DLD1 (cell line): ENCODE data around the gene CREB5.

Experiments
- in situ Hi-C: cut with HindIII; loops from 2 replicates; pipeline ENCODE4 v1.10.0; 2017; ENCODE audit warnings: low sequenced_read_pairs

CREB5 gene

DNA sequence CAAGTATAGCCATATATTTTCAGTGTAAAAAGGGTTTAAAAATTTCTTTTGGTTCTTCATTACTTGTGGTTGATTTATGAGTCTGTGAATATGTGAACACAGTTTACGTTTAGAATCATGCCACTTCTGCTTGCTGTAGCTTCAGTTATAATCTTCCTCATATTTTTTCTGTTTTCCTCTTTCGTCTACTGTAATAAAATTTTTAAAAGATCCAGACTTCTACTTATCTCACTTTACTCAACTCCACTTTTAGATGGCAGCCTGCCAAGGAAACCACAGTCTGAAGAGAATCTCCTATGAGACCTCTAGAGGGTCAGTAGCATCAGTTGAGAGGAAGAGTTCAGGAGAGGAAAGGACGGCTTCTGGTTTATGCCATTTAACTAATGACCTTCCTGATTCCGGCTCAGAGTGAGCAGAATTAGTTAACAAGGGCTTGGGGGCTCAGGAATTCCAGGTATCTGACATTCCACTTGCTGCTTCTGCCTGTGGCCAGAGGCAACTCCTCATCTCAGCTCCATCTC is 21.4 kb downstream of the CREB5 start:
- in situ Hi-C loops, result no loop called here

DNA sequence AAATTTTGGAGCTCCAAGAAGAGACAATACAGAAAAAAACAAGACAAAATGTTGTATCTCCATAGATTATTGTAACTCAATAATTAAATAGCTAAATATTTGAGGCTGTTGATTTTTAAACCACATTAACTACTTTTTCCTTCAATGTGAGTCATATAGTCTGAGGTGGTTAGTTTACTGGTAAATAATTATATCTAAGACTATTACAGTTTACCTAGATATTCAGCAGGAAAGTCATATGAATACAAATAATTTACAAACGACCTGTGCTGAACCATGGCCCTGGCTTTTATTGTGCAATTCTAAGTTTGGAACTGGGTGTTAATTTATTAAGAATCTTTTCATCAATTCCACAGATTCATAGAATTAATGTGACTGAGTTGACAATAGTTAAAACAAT is 22.2 kb downstream of the CREB5 start:
- in situ Hi-C loops, result no loop called here

DNA sequence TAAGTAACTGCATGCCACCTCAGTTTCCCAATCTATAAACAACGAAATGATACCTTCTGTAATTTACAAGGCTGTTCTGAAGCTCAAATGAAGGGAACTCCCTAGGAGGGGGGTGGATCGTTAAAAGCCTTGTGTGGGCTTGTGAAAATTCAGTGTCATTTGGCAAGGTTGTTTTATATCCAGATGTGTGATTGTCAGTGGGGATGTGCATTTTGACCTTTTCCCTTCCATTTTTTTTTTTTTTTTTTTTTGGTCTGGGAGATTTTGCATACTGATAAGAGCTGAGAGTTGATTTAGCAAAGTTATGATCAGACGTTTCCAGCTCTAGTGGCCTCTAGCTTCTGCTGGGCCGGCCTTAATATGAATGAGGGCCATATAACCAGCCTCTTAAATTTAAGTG is 22.8 kb downstream of the CREB5 start:
- in situ Hi-C loops, result no loop called here

DNA sequence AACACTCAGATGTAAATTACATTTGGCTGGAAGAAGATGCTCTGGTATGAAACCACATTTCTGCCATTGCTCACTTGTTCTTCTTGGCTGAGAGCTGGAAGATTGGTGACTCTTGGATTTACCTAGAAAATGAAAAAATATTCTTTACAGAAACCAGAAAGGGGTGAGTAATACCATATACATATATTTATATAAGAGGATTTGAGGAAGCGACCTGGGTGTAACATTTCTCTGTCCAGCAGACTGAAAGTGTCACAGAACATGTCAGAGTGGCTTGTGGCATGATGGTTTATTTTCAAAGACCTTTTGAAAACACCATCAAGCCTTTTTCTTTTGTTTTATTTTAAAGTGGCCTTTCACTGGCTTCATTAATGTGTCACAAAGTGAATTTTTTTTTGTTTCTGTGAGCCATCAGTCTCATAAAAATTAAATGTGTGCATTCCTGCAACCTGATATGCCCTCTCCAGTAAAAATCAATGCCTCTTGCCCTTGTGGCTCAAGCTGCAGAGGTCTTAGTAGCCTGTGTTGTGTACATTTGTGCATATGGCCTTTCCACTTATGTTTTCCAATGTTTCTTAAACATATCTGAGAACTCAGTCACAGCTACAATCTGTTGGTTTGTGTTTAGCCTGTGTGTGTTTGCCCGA is 23.5 kb downstream of the CREB5 start:
- in situ Hi-C loops, result no loop called here

DNA sequence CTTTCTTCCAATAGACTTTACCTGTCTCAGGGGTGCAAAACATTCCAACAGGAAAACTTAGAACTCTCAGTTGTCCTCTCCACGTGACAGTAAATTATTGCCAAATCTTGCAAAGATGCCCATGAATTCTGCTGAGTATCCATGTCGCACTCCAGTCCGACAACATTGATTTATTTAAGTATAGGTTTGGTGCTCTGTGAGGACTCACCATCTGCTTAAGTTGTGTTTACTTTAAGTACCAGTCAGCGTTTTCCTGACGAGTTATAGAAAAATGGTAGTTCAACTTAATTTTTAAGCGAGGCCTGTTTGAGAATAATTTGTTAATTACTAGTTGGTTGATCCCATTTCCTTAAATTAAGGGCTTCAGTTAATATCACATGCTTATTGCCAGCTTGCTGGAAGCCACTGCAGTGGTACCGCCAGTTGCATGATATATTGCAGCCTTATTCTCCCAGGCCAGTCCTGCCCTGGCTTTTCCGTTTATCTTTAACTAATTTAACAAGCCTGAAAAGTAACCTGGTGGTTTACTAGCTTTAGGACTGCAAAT is 27.8 kb downstream of the CREB5 start:
- in situ Hi-C loops, result no loop called here

DNA sequence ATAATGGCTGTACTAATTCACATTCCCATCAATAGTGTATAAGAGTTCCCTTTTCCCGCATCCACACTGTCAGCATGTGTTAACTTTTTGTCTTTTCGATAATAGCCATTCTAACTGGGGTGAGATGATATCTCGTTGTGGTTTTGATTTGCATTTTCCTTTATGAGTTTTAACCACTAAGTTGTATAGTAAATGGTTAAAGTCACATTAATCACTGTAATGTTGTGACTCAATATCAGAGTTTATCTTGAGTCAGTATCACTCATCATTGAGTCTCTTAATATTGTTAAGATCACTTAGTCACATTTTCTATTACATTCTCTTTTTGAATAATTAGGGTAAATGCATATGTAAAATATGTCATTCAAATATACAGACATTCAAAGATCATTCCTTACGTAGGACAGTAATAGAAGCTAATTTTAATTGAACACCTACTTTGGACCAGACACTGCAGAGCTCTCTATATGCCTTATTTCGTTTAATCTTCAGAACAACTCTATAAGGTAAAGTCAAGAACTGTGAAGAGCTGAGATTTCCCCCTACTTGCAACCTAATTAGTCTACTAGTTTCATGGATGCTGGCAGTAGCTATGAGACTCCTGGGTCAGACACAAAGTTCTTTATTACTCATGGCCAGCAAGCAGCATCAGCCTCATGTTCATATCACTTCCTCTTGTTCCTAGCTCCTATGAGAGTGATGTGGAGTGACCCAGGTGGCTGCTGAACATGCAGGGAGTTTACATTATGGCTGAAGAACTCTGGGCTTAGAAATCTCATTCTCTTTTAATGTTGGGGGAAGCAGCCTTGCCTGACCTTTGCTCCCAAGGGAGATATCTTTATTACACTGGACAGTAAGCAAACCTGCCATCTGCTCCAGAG is 30.5 kb downstream of the CREB5 start:
- in situ Hi-C loops, result no loop called here

DNA sequence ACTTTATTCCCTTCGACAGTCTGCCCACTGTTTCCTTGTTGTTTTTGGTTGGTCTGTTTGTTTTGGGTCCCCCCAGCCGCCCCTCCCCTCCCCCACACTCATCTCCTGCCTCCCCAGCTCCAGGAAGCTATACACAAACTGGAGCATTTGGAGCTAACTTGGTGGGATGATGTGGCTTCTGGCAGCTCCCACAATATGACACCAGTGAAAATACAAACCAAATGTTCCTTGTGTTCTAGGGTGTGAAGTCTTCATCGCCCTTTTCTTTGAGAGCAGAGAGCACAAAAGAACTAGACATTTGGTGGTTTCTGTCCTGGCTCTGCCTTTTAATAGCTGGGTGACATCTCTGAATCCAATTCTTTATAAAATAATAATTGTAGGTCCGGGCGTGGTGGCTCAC is 33.8 kb downstream of the CREB5 start:
- in situ Hi-C loops, result no loop called here

DNA sequence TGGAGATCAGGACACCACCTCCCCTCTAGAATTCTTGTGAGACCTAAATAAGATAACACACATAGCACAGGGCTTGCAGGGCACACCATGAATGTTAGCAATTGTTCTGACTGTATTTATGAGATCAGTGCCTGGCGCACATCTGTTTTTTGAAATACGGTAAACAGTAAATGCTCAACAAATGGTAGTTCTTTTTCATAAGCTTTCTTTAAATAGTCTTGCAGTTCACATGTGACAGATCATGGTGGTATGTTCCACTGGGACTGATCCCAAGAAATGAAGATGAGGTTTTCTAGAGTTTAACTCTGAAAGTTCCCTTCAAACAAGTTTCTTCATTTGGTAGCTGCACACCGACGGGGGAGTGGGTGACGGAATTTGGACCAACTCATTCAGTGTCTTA is 34.8 kb downstream of the CREB5 start:
- in situ Hi-C loops, result no loop called here

DNA sequence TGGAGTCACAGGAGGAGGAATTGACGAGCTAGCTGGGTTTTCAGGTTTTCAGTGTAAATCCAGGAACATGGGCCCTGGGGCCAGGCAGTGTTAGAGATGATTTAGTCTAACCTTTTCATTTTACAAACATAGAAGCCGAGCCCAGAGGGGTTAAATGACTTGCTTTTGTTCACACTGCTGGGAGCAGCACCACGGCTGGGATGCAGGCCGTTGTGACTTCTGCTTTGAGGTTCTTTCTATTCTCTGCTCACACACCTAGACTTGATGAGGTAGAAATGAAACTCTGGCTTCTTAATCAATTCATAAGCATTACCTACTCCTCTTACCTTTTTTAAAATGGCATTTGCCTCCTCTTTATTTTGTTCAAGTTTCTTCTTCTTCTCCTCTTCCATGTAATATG is 36.4 kb downstream of the CREB5 start:
- in situ Hi-C loops, result no loop called here

DNA sequence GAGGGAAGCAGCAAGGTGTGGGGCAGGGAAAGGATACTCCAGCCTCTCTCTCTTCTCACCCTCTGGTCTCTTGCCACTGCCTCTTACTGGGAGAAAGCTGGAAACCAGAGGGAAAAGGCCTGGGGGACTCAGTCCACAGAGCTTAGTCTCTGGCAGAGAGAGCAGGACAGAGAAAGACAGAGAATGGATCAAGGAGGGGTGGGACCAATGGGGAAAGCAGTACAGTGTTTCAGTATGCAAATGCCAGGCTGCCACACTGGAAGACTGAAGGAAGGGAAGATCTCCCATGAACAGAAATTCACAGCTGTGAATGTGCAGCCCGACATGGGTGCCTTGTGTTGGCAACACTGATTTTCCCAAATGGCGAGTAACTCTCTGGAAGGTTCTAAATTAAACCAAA is 40.4 kb downstream of the CREB5 start:
- in situ Hi-C loops, result no loop called here

DNA sequence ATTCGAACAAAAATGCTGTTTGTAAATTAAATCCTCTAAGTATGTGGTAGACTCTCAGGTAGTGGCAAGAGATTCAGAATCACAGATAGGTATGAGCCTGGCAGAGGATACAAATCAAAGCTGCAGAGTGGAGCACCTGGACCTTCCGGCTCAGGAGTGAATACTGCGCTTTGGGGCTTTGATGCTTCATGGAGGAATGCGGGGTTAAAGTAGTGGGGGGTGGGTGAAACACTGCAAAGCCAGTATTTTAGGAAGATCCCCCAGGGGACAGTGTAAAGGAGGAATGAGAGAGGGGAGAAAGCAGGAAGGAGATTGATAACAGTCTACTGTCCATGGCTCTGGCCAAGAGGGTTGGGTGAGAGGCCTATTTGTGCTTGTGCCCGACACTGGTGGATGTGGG is 43.2 kb downstream of the CREB5 start:
- in situ Hi-C loops, result no loop called here

DNA sequence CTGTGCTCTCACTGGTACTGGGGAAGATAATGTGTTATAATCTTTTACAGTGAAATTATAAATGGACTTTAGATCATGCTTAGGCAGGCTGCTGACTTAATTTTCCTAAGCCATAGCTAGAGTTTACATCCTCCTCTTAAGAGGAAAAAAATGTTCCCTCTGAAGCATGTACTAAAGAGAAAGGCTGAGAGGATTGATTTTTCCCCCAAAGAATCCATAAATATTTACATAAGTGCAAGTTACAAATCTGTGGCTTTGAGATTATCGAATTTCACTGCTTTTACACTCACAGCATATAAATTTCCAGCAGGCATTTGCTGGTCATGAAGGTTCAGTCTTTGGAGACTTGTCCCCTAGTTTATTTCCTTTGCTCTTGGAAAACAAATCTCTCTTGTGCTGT is 43.7 kb downstream of the CREB5 start:
- in situ Hi-C loops, result no loop called here

DNA sequence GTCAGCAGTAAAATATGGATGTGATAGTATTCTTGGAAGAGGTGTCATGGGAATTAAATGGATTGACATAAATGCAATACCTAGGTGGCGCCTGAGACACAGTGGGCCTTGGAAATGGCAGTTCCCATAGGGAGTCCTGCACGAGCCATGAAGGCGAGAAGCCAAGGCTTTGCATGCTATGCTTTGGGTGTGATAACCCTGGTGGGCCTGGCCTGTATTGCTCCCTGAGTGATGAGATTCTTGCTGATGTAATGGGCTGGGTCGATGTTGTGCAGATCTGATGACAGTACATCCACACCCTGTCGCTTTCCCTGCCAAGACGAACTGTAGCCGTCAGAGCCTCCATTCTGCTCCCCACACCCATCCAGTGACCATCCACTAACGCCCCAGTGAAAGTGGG is 46.4 kb downstream of the CREB5 start:
- in situ Hi-C loops, result no loop called here

DNA sequence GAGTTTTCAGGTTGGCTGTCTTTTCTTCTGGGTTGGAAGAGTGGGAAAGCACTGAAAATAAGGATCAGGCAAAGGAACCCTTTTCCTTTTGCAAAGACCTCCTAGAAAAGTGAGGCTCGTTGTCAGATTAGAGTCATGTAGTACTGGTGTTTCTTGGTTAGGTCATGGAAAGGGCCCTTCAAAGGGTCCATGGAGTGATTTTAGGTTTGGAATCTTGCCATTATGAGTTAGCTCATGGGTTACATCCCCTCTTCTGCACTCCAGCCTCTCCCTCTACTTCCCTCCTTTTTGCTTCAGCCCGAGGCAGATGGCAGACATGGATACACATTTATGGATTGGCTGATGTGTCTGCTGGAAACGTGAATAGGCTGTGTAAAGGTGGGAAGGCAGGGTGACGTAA is 47.0 kb downstream of the CREB5 start:
- in situ Hi-C loops, result no loop called here

DNA sequence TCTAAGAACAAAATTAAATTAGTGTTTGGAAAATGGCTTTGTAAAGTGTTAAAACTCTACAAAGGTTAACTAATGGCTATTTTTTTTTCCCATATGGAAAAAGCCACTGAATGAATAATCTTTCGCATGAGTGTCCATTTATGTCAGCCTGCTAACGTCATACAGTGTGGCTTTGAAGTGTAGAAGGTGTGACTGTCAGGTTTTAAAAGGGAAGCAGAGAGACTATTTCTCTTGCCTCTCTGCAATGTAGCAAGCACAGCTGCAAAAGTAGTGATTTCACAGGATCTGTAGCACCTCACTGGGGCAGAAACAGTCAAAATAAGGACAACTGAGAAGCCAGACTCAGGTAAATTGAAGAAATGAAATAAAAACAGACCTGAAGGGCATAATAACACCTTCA is 53.4 kb downstream of the CREB5 start:
- in situ Hi-C loops, result no loop called here

DNA sequence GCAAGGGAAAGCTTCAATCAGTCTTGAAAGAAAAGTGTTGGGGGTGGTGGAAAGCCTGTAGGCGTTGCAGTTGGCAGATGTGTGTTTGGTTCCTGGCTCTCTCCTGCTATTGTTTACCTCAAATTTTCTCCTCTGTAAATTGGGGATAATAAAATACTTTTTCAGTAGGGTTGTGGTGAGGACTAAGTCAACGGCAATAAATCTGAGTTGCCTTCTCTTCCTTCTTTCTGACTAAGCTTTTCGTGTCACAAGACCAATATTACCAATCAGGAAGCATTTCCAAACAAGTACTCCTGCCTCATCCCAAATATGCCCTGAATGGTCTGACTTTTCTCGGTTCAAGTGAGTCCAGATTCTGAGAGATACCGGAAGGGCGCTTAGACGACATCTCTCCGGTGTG is 54.0 kb downstream of the CREB5 start:
- in situ Hi-C loops, result no loop called here

DNA sequence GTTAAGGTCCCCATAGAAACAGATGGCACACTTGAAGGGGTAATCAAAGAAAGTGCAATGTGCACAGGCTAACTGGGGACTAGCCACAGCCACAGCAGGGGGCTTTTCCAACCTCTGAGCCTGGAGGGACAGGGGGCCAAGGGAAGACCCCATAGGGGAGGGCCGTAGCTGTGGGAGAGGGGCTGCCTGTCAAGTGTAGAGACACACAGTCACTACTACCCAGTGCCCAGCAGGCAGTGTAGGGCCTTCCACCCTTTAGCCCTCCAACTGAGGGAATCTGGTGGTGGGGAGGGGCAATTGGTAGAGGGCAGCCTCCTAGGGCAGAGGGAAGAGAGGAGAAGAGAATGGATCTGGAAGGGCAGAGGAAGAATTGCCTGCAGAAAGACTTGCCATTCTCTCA is 54.6 kb downstream of the CREB5 start:
- in situ Hi-C loops, result no loop called here

DNA sequence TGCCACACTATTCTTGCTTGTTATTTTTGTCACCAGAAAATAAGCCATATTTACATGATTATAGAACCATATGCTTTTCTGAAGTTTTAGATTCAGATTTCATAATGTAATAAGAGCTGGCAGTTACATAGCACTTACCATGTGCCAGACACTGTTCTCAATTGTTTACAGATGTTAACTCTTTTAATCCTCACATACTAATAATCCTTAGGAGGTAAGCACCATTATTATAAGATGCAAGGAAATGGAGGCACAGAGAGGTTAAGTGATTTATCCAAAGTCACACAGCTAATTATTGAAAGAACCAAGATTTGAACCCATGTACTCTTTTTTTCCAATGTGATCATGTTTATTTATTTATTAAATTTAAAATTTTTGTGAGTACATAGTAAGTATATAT is 57.2 kb downstream of the CREB5 start:
- in situ Hi-C loops, result no loop called here

DNA sequence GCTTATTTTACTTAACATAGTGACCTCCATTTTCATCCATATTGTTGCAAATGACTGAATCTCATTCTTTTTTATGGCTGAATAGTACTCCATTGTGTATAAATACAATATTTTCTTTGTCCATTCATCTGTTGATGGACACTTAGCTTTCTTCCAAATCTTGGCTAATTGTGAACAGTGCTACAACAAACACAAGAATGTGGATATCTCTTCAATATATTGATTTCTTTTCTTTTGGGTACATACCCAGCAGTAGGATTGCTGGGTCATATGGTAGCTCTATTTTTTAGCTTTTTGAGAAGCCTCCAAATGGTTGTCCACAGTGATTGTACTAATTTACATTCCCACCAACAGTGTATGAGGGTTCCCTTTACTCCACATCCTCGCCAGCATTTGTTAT is 58.0 kb downstream of the CREB5 start:
- in situ Hi-C loops, result no loop called here

DNA sequence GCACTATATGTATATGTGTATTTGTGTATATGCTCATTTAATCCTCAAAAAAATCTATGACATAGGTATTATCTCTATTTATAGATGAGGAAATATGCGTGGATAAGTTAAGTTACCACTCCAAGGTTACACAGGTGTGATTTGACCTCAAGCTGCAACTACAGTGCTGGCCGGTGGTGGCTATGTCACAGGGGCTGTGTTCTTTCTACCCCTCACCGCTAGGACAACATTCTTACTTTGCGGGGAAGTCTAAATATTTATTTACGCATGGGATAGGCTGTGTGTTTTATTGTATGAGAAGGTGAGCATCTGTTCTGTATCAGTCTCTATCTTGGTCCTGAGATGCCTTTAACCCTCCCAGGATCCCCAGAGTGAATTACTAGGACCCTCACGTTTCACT is 60.0 kb downstream of the CREB5 start:
- in situ Hi-C loops, result no loop called here

DNA sequence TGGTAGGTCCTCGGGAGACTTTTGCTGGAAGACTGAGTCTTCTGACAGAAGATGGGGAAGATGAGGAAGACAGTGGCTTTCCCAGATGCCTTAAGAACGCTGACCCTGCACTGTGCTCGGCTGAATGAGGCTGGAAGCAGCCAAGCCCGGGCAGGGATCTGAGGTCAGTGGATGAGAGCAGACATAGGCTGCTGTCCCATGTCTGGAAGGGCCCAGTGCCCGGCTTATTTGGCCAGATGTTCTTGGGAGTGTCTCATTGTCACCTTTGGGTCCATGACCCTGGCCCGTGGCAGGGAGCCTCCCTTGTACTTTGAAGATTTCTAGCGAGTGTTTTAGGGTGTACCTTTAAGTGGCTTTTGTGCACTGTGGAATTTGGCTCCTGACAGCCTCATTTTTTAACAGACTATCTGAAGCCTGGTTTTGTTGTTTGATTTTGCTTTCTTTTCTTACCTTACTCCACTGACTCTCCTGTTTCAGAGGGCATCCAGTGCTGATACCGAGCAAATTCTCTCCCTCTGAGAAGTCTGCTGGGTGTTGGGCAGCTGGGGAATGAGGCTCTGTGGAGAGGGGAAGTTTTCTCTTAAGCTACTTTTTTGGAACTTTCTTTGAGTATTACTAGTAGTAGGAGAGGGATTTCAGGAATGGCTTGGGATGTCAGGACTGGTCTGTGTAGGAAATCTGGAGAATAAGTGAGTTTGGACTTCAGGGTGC is 61.4 kb downstream of the CREB5 start:
- in situ Hi-C loops, result no loop called here

DNA sequence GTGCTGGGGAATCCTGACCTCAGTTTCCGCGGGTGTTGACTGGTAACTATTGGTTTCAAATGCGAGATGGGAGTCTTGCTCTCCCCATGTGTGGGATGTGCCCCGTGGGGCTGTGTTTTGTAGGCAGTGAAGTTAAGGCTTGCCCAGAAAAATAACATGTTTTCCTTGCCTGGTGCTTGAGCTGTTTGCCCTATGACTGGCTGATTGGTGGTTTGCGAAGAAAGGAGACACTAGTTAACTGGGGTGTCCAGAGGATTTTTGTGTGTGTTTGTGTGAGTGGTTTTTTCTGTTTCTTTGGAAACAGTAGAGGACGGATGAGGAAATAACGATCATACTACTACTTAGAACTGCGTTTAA is 61.9 kb downstream of the CREB5 start:
- in situ Hi-C loops, result no loop called here
